Esophagus muscularis mucosa (tissue), 4 donors: Measurements from ENCODE around the gene ATP5F1D.

Experiments
- CTCF ChIP-seq, 3 experiments: fragments of 200-600 bp in 2 of 3; fragments of 450-650 bp in 1 of 3; sonication (generic) in 2 of 3; IDR thresholded peaks; one replicate each; pipeline ENCODE4 v1.5.1; 2017 to 2019; ENCODE audit warnings: antibody characterized with exemption in 3 of 3, mild to moderate bottlenecking in 2 of 3, moderate library complexity in 1 of 3
- EP300 ChIP-seq: sonication (generic); formaldehyde crosslinking; IDR thresholded peaks from one replicate; pipeline ENCODE4 v1.6.1; 2017; ENCODE audit warnings: antibody characterized with exemption
- POLR2A ChIP-seq: fragments of 450-650 bp; IDR thresholded peaks from one replicate; pipeline ENCODE4 v1.6.1; 2017; ENCODE audit warnings: antibody characterized with exemption, moderate library complexity, mild to moderate bottlenecking, low read depth
- POLR2AphosphoS5 ChIP-seq, 2 donors: sonication (generic); formaldehyde crosslinking; IDR thresholded peaks; one replicate each; pipeline ENCODE4 v1.6.1; 2017; ENCODE audit warnings: antibody characterized with exemption in 2 of 2

GRCh38 chr19:1270854-1271527 lies 29.4 kb downstream of the ATP5F1D start:
- no peak for TF ChIP-seq POLR2AphosphoS5 (IDR thresholded peaks at IDR 0.05)
- no peak for TF ChIP-seq CTCF (IDR thresholded peaks at IDR 0.05)
- no peak for TF ChIP-seq POLR2A
- TF ChIP-seq EP300, result no peak
